Posterior cingulate gyrus (tissue), 11 donors: ENCODE measurements around the gene EBF3.

Experiments used
- DNase-seq, 10 donors: peaks; one replicate each; pipeline versions ENCODE4 v3.0.0 to v3.0.0-alpha.2; 2020 to 2021; ENCODE audit warnings: mixed read lengths in 3 of 10
- intact Hi-C: fragments of 100-400 bp; cut with DNase I; formaldehyde crosslinking; loops from one replicate; pipeline ENCODE4 v1.15.1; 2023

The EBF3 gene

GRCh38 chr10:129897871-129898626 is 66.0 kb downstream of the EBF3 start:
- no peak for DNase-seq
- intact Hi-C loops, result no loop called here

- intact Hi-C loops, result no loop called here
- peak in 1 of 10 donors; percentile 47 for DNase-seq
These were observed 67.2 kb downstream of the EBF3 start for GRCh38 chr10:129896860-129897200.

GRCh38 chr10:129896136-129896859 is 67.8 kb downstream of the EBF3 start:
- DNase-seq, result no peak
- intact Hi-C loops, result no loop called here

- intact Hi-C loops, result no loop called here
- no peak for DNase-seq
These were observed 68.3 kb downstream of the EBF3 start for GRCh38 chr10:129895811-129896135.

GRCh38 chr10:129894698-129895097 is 69.4 kb downstream of the EBF3 start:
- no peak for DNase-seq

GRCh38 chr10:129893104-129894089 is 70.7 kb downstream of the EBF3 start:
- intact Hi-C loops, result no loop called here
- DNase-seq, result no peak

More at GRCh38 chr10:129894698-129895097, 69.4 kb downstream of the EBF3 start:
- intact Hi-C loops, result no loop called here

GRCh38 chr10:129892548-129893052 is 71.5 kb downstream of the EBF3 start:
- intact Hi-C loops, result no loop called here
- no peak for DNase-seq

- intact Hi-C loops, result no loop called here
- no peak for DNase-seq
These were observed 72.3 kb downstream of the EBF3 start for GRCh38 chr10:129891806-129892205.

- intact Hi-C loops, result no loop called here
- no peak for DNase-seq
These were observed 73.9 kb downstream of the EBF3 start for GRCh38 chr10:129890170-129890569.

- intact Hi-C loops, result no loop called here
- DNase-seq, result peak in 3 of 10 donors; percentile 6 to 40 (median 34)
These were observed 75.1 kb downstream of the EBF3 start for GRCh38 chr10:129888784-129889616.

- intact Hi-C loops, result no loop called here
- DNase-seq, result no peak
These were observed 75.9 kb downstream of the EBF3 start for GRCh38 chr10:129887986-129888783.

- DNase-seq, result no peak
- intact Hi-C loops, result no loop called here
These were observed 76.6 kb downstream of the EBF3 start for GRCh38 chr10:129887381-129887905.

- no peak for DNase-seq
- intact Hi-C loops, result no loop called here
These were observed 77.8 kb downstream of the EBF3 start for GRCh38 chr10:129886263-129886662.

GRCh38 chr10:129885526-129885925 is 78.5 kb downstream of the EBF3 start:
- no peak for DNase-seq
- intact Hi-C loops, result no loop called here

- DNase-seq, result no peak
- intact Hi-C loops, result no loop called here
These were observed 79.5 kb downstream of the EBF3 start for GRCh38 chr10:129884398-129885078.

GRCh38 chr10:129883626-129884397 is 80.3 kb downstream of the EBF3 start:
- intact Hi-C loops, result no loop called here
- no peak for DNase-seq

GRCh38 chr10:129883029-129883428 is 81.0 kb downstream of the EBF3 start:
- intact Hi-C loops, result no loop called here
- no peak for DNase-seq
